OCI-LY1 (cell line): ENCODE measurements around the gene TRPM3.

Experiments used
- H2AFZ ChIP-seq: fragments of 200-600 bp; sonication (generic), shearing (Covaris generic); 2 replicates; pipeline ENCODE4 v1.6.0; 2014; ENCODE audit warnings: antibody characterized with exemption, mild to moderate bottlenecking, low read length
- H3F3A ChIP-seq: fragments of 200-600 bp; sonication (generic), shearing (Covaris generic); 2 replicates; pipeline ENCODE4 v1.6.0; 2014; ENCODE audit warnings: mild to moderate bottlenecking, antibody characterized with exemption, low read length, moderate library complexity; ENCODE audit not compliant: insufficient read depth
- H3K27ac ChIP-seq: fragments of 200-600 bp; sonication (generic); 2 replicates; pipeline ENCODE4 v1.5.1; 2014; ENCODE audit warnings: low read length, mixed run types, mild to moderate bottlenecking, low read depth; ENCODE audit not compliant: poor library complexity, severe bottlenecking
- H3K27me3 ChIP-seq: fragments of 200-600 bp; sonication (generic); 2 replicates; pipeline ENCODE4 v1.6.0; 2014; ENCODE audit warnings: antibody characterized with exemption, mild to moderate bottlenecking, low read length, moderate library complexity; ENCODE audit not compliant: insufficient read depth
- H3K36me3 ChIP-seq: fragments of 200-600 bp; sonication (generic); 2 replicates; pipeline ENCODE4 v1.6.1; 2014; ENCODE audit warnings: mild to moderate bottlenecking, antibody characterized with exemption, low read length, moderate library complexity, mixed read lengths; ENCODE audit not compliant: insufficient read depth
- H3K4me1 ChIP-seq: fragments of 200-600 bp; sonication (generic); 2 replicates; pipeline ENCODE4 v1.5.1; 2014; ENCODE audit warnings: mild to moderate bottlenecking, low read length, moderate library complexity; ENCODE audit not compliant: insufficient read depth, severe bottlenecking
- H3K4me2 ChIP-seq: fragments of 200-600 bp; sonication (generic), shearing (Covaris generic); 2 replicates; pipeline ENCODE4 v1.6.1; 2014; ENCODE audit warnings: low read length
- H3K4me3 ChIP-seq: fragments of 200-600 bp; sonication (generic); 2 replicates; pipeline ENCODE4 v1.5.1; 2014; ENCODE audit warnings: low read length, low read depth, mild to moderate bottlenecking, mixed read lengths; ENCODE audit not compliant: poor library complexity, severe bottlenecking
- H3K79me2 ChIP-seq: fragments of 200-600 bp; shearing (Covaris generic); 2 replicates; pipeline ENCODE4 v1.6.1; 2016; ENCODE audit warnings: mixed run types, low read length, mixed read lengths; ENCODE audit not compliant: insufficient read depth
- H3K9ac ChIP-seq: fragments of 200-600 bp; sonication (generic), shearing (Covaris generic); 2 replicates; pipeline ENCODE4 v1.6.1; 2014; ENCODE audit warnings: mild to moderate bottlenecking, low read length, mixed read lengths
- H3K9me2 ChIP-seq: fragments of 200-600 bp; sonication (generic), shearing (Covaris generic); 2 replicates; pipeline ENCODE4 v1.6.1; 2014; ENCODE audit warnings: low read depth, mild to moderate bottlenecking, low read length, mixed read lengths
- H3K9me3 ChIP-seq: fragments of 200-600 bp; shearing (Covaris generic); 2 replicates; pipeline ENCODE4 v1.6.1; 2014; ENCODE audit warnings: low read length, mixed read lengths
- H4K20me1 ChIP-seq: fragments of 200-600 bp; sonication (generic), shearing (Covaris generic); 2 replicates; pipeline ENCODE4 v1.6.0; 2016; ENCODE audit warnings: mild to moderate bottlenecking, low read length; ENCODE audit not compliant: insufficient read depth
- CTCF ChIP-seq: fragments of 200-600 bp; sonication (generic), shearing (Covaris generic); IDR thresholded peaks from 2 replicates; pipeline ENCODE4 v1.5.1; 2017; ENCODE audit warnings: mild to moderate bottlenecking, antibody characterized with exemption, low read length, moderate library complexity, mixed read lengths
- EZH2 ChIP-seq: fragments of 200-600 bp; sonication (generic), shearing (Covaris generic); IDR thresholded peaks from 2 replicates; pipeline ENCODE4 v1.8.0; 2017; ENCODE audit warnings: borderline replicate concordance, mixed run types, mild to moderate bottlenecking, antibody characterized with exemption, low read length, moderate library complexity, mixed read lengths

The TRPM3 gene

GRCh38 chr9:70551801-70552200 is 569.6 kb downstream of the TRPM3 start:
- Histone ChIP-seq H3F3A (no peaks in the 10 kb centered on the region), H3K4me2 (no peak overlapping the region), H3K9me3 (no peaks in the 10 kb centered on the region), H2AFZ (no peak overlapping the region), H3K9me2 (no peaks in the 10 kb centered on the region), H3K9ac (no peak overlapping the region), H3K79me2 (no peaks in the 10 kb centered on the region), H3K27me3 (no peaks in the 10 kb centered on the region; the same call in 1 of the 2 replicates), H3K4me3 (no peak overlapping the region), H4K20me1 (no peaks in the 10 kb centered on the region), H3K27ac (no peak overlapping the region), H3K4me1 (no peaks in the 10 kb centered on the region), H3K36me3 (no peaks in the 10 kb centered on the region)
- TF ChIP-seq CTCF (no peak), EZH2 (no peak)

- Histone ChIP-seq H3K4me1 (no peaks in the 10 kb centered on the region), H4K20me1 (no peaks in the 10 kb centered on the region), H2AFZ (no peak overlapping the region), H3K4me2 (no peak overlapping the region), H3K9me2 (no peaks in the 10 kb centered on the region), H3F3A (no peaks in the 10 kb centered on the region), H3K4me3 (no peak overlapping the region), H3K36me3 (no peaks in the 10 kb centered on the region), H3K9me3 (no peaks in the 10 kb centered on the region), H3K79me2 (no peaks in the 10 kb centered on the region), H3K9ac (no peak overlapping the region), H3K27me3 (no peaks in the 10 kb centered on the region), H3K27ac (no peak overlapping the region)
- TF ChIP-seq EZH2 (no peak), CTCF (no peak)
These were observed 570.0 kb downstream of the TRPM3 start for GRCh38 chr9:70551396-70551795.

GRCh38 chr9:70549926-70550325 is 571.5 kb downstream of the TRPM3 start:
- Histone ChIP-seq H3K9ac (no peak overlapping the region), H3K27ac (no peak overlapping the region), H3K27me3 (no peaks in the 10 kb centered on the region), H3K79me2 (no peaks in the 10 kb centered on the region), H3K4me2 (no peak overlapping the region), H3K9me3 (no peaks in the 10 kb centered on the region), H3K4me3 (no peak overlapping the region), H3K36me3 (no peaks in the 10 kb centered on the region), H3K9me2 (no peaks in the 10 kb centered on the region), H3F3A (no peaks in the 10 kb centered on the region), H3K4me1 (no peaks in the 10 kb centered on the region), H4K20me1 (no peaks in the 10 kb centered on the region), H2AFZ (no peak overlapping the region)
- TF ChIP-seq EZH2 (no peak), CTCF (no peak)
